ENCODE data around the gene GSPT1. TPM values are rescaled to one million over a fixed set of nuclear protein-coding genes. Genes with fewer than 3 reads are reported as not detected.
A peak's percentile ranks its signal among the peaks of the same experiment; 100 is the strongest.
"Not testable (repeated sequence)": the region's sequence is repeated elsewhere in the genome, so short reads cannot be mapped to it uniquely, and the experiment has no call there.

GSPT1 gene
- total RNA-seq, 2 donors from 2014 or later = 70.2 to 88.7 TPM

GRCh38 chr16:11957591-11958395 lies 42.0 kb upstream of the GSPT1 start:
- Histone ChIP-seq H3K4me3 (no peak overlapping the region), H3K4me1 (replicated peaks) (no peaks in the 10 kb centered on the region), H3K27ac (no peak overlapping the region), H3K27me3 (replicated peaks; ENCODE audit: insufficient read depth) (no peaks in the 10 kb centered on the region), H3K9me3 (no peaks in the 10 kb centered on the region), H3K36me3 (no peaks in the 10 kb centered on the region)
- no peak for TF ChIP-seq POLR2AphosphoS5 (IDR thresholded peaks at IDR 0.05)
- no peak for TF ChIP-seq POLR2A (IDR thresholded peaks at IDR 0.05)
- TF ChIP-seq CTCF (IDR thresholded peaks at IDR 0.05) = no peak
- DNase-seq (ENCODE audit: low spot score) = no peak
- 90% methylated on average over 10 of the region's 10 CpGs for WGBS
- intact Hi-C loops (cut with DNase I) = no loop called here

GRCh38 chr16:11956558-11956957 lies 40.8 kb upstream of the GSPT1 start:
- Histone ChIP-seq H3K4me1 (replicated peaks) (no peaks in the 10 kb centered on the region), H3K27ac (no peak overlapping the region), H3K4me3 (no peak overlapping the region), H3K9me3 (no peaks in the 10 kb centered on the region), H3K36me3 (no peaks in the 10 kb centered on the region), H3K27me3 (replicated peaks; ENCODE audit: insufficient read depth) (no peaks in the 10 kb centered on the region)
- TF ChIP-seq POLR2A (IDR thresholded peaks at IDR 0.05) (no peak), POLR2AphosphoS5 (IDR thresholded peaks at IDR 0.05) (no peak), CTCF (IDR thresholded peaks at IDR 0.05) (no peak)
- DNase-seq (ENCODE audit: low spot score) = no peak
- WGBS = 96% methylated on average over 2 of the region's 2 CpGs
- intact Hi-C loops (cut with DNase I) = no loop called here

DNA sequence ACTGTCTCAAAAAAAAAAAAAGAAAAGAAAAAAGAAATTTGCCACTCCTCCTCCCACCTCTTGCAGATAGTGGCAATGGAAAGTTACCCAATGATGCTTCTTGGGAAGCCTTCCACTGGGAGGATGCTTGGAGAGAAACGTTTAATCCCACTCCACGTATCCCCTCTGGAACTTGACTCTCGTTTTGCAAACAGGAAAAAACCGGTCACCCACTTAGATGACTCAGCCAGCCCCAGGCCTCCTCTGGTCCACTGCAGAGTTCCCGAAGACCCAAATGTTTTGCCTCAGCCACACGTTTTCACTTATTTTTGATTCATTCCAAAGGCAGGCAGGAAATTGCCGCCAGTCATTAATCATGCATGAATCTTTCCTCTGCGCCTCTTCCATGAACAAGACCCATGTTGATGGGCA lies 40.0 kb upstream of the GSPT1 start:
- intact Hi-C loops (cut with DNase I) = no loop called here
- H3K4me1 ChIP-seq (replicated peaks) = no peaks in the 10 kb centered on the region
- no peaks in the 10 kb centered on the region for H3K27me3 ChIP-seq (replicated peaks; ENCODE audit: insufficient read depth)
- WGBS = 54% methylated on average over 8 of the region's 8 CpGs
- H3K36me3 ChIP-seq = no peaks in the 10 kb centered on the region
- no peak overlapping the region for H3K4me3 ChIP-seq
- H3K9me3 ChIP-seq = no peaks in the 10 kb centered on the region
- H3K27ac ChIP-seq = no peak overlapping the region
- DNase-seq (ENCODE audit: low spot score) = no peak
- TF ChIP-seq POLR2AphosphoS5 (IDR thresholded peaks at IDR 0.05) (no peak), CTCF (IDR thresholded peaks at IDR 0.05) (no peak), POLR2A (IDR thresholded peaks at IDR 0.05) (no peak)

GRCh38 chr16:11953576-11953975 lies 37.8 kb upstream of the GSPT1 start:
- H3K27me3 ChIP-seq (replicated peaks; ENCODE audit: insufficient read depth); DNase-seq (ENCODE audit: low spot score); intact Hi-C loops (cut with DNase I); H3K9me3 ChIP-seq; H3K4me1 ChIP-seq (replicated peaks); H3K4me3 ChIP-seq; H3K36me3 ChIP-seq; H3K27ac ChIP-seq: not testable (repeated sequence)
- 76% methylated on average over 8 of the region's 8 CpGs for WGBS

- Histone ChIP-seq H3K9me3 (no peaks in the 10 kb centered on the region), H3K27ac (no peak overlapping the region), H3K36me3 (no peaks in the 10 kb centered on the region), H3K4me3 (no peak overlapping the region), H3K27me3 (replicated peaks; ENCODE audit: insufficient read depth) (no peaks in the 10 kb centered on the region), H3K4me1 (replicated peaks) (no peaks in the 10 kb centered on the region)
- TF ChIP-seq POLR2AphosphoS5 (IDR thresholded peaks at IDR 0.05) = no peak
- WGBS = 54% methylated on average over 5 of the region's 5 CpGs
- intact Hi-C loops (cut with DNase I) = no loop called here
- DNase-seq (ENCODE audit: low spot score) = no peak
Measured at GRCh38 chr16:11950388-11950787, 34.6 kb upstream of the GSPT1 start.

- Histone ChIP-seq H3K4me3 (no peak overlapping the region), H3K4me1 (replicated peaks) (no peaks in the 10 kb centered on the region), H3K27ac (no peak overlapping the region), H3K9me3 (no peaks in the 10 kb centered on the region), H3K27me3 (replicated peaks; ENCODE audit: insufficient read depth) (no peaks in the 10 kb centered on the region), H3K36me3 (no peaks in the 10 kb centered on the region)
- TF ChIP-seq POLR2A (IDR thresholded peaks at IDR 0.05) (no peak), CTCF (IDR thresholded peaks at IDR 0.05) (peak in 3 of 4 experiments; percentile 26 to 41 (median 38))
- WGBS = 29% methylated on average over 4 of the region's 4 CpGs
- DNase-seq (ENCODE audit: low spot score) = peak; percentile 16
- intact Hi-C loops (cut with DNase I) = no loop called here
Measured at GRCh38 chr16:11949527-11949926, 33.8 kb upstream of the GSPT1 start.

Measured in prostate gland (tissue), 2 donors.